ENCODE data around the gene IGFL3. TPM values are rescaled to one million over a fixed set of nuclear protein-coding genes. Genes with fewer than 3 reads are reported as not detected.

IGFL3 gene
- total RNA-seq, 3 donors from 2014 or later = not detected

- Histone ChIP-seq H3K27ac (no peak overlapping the region), H3K4me1 (no peaks in the 10 kb centered on the region), H3K27me3 (peaks cover 2 to 10% of the 10 kb centered on the region in 2 donors), H3K4me3 (peak overlapping the region; percentile 5 to 64 (median 41)), H3K36me3 (no peaks in the 10 kb centered on the region), H3K9me3 (no peaks in the 10 kb centered on the region)
- DNase-seq (ENCODE audit: low spot score in 2 of 2) = peak in 1 of 2 donors; percentile 47
- intact Hi-C loops (cut with DNase I; ENCODE audit: low total_unique reads) = loop anchor here (2.0 to 10.0 kb wide), 2 partner anchors 52 to 188 kb away; partner anchors contain the start of gene PGLYRP1
- TF ChIP-seq POLR2AphosphoS5 (IDR thresholded peaks at IDR 0.05) (no peak), CTCF (IDR thresholded peaks at IDR 0.05) (peak; percentile 48 to 93 (median 69)), POLR2A (IDR thresholded peaks at IDR 0.05) (no peak)
Observed at GRCh38 chr19:46076951-46077814, 47.3 kb downstream of the IGFL3 start.

- Histone ChIP-seq H3K4me3 (no peak overlapping the region), H3K36me3 (no peaks in the 10 kb centered on the region), H3K9me3 (no peaks in the 10 kb centered on the region), H3K27me3 (peaks cover 2 to 10% of the 10 kb centered on the region in 2 donors), H3K4me1 (no peaks in the 10 kb centered on the region), H3K27ac (no peak overlapping the region)
- no peak for DNase-seq (ENCODE audit: low spot score in 2 of 2)
- TF ChIP-seq CTCF (IDR thresholded peaks at IDR 0.05) (no peak), POLR2A (IDR thresholded peaks at IDR 0.05) (no peak), POLR2AphosphoS5 (IDR thresholded peaks at IDR 0.05) (no peak)
- intact Hi-C loops (cut with DNase I; ENCODE audit: low total_unique reads) = loop anchor here (2.0 to 10.0 kb wide), 2 partner anchors 51 to 189 kb away; partner anchors contain the start of gene PGLYRP1
Observed at GRCh38 chr19:46076031-46076880, 48.2 kb downstream of the IGFL3 start.

GRCh38 chr19:46073268-46073922 lies 51.1 kb downstream of the IGFL3 start:
- intact Hi-C loops (cut with DNase I; ENCODE audit: low total_unique reads) = loop anchor here (10.0 kb wide), 1 partner anchor 49 kb away; the partner anchor contains the start of gene PGLYRP1
- no peak for DNase-seq (ENCODE audit: low spot score in 2 of 2)
- H3K27me3 ChIP-seq = peaks cover 0 to 10% of the 10 kb centered on the region in 2 donors
- H3K9me3 ChIP-seq = no peaks in the 10 kb centered on the region
- no peaks in the 10 kb centered on the region for H3K4me1 ChIP-seq
- no peak overlapping the region for H3K27ac ChIP-seq
- H3K4me3 ChIP-seq = no peak overlapping the region
- no peak for TF ChIP-seq POLR2A (IDR thresholded peaks at IDR 0.05)
- no peak for TF ChIP-seq CTCF (IDR thresholded peaks at IDR 0.05)
- TF ChIP-seq POLR2AphosphoS5 (IDR thresholded peaks at IDR 0.05) = no peak
- no peaks in the 10 kb centered on the region for H3K36me3 ChIP-seq

Other genes starting within 250 kb of the IGFL3 start
- gene IRF2BP1, start 238.5 kb downstream of the IGFL3 start, total RNA-seq = 10 to 100 TPM; 16.5 to 26.5 (median 19.7) TPM
- gene MYPOP, start 222.1 kb downstream of the IGFL3 start, total RNA-seq = 1 to 10 TPM; 2.0 to 5.9 (median 2.4) TPM
- gene NANOS2, start 209.9 kb downstream of the IGFL3 start, total RNA-seq = not detected
- gene NOVA2, start 150.8 kb downstream of the IGFL3 start, total RNA-seq = 1 to 10 TPM in 2 of 3 donors, under 1 TPM in 1; 0.59 to 3.6 (median 1.1) TPM
- gene CCDC61, start 129.2 kb downstream of the IGFL3 start, total RNA-seq = 1 to 10 TPM; 7.0 to 8.8 (median 8.3) TPM
- gene PGLYRP1, start 101.6 kb downstream of the IGFL3 start, total RNA-seq = not detected
- gene IGFL4, start 83.7 kb downstream of the IGFL3 start, total RNA-seq = not detected
- not detected for gene IGFL2, start 23.6 kb upstream of the IGFL3 start, total RNA-seq
- not detected for gene IGFL1, start 105.1 kb upstream of the IGFL3 start, total RNA-seq
- gene HIF3A, start 172.4 kb upstream of the IGFL3 start, total RNA-seq = 100 to 1,000 TPM in 1 of 3 donors, 10 to 100 TPM in 2; 10.4 to 111 (median 20.6) TPM
- gene PPP5C, start 222.4 kb upstream of the IGFL3 start, total RNA-seq = 10 to 100 TPM; 41.3 to 72.4 (median 58.7) TPM

Measured in breast epithelium (tissue), 4 donors.